ENCODE data around the gene HGS. TPM values are rescaled to one million over a fixed set of nuclear protein-coding genes. Genes with fewer than 3 reads are reported as not detected.

The HGS gene
- total and polyA plus RNA-seq, 2 of the 8 experiments (the other 6 are each of a cell fraction or from before 2014, with no cell fraction given), result 80.8 to 99.7 TPM

- TF ChIP-seq CBX5 (IDR thresholded peaks at IDR 0.05; ENCODE audit: low read depth, low read length) (no peak), HDAC6 (IDR thresholded peaks at IDR 0.05; ENCODE audit: low read depth, low read length) (no peak), CHD1 (IDR thresholded peaks at IDR 0.05; ENCODE audit: low read depth, low read length) (no peak), CTBP2 (IDR thresholded peaks at IDR 0.05; ENCODE audit: borderline replicate concordance, insufficient read depth, insufficient read length, low read length) (no peak), ATF3 (IDR thresholded peaks at IDR 0.05; ENCODE audit: insufficient read depth, low read depth, low read length) (no peak), ASH2L (IDR thresholded peaks at IDR 0.05; ENCODE audit: low read length) (no peak), USF2 (IDR thresholded peaks at IDR 0.05; ENCODE audit: low read length) (no peak)
- TF ChIP-seq, protein P1, sequence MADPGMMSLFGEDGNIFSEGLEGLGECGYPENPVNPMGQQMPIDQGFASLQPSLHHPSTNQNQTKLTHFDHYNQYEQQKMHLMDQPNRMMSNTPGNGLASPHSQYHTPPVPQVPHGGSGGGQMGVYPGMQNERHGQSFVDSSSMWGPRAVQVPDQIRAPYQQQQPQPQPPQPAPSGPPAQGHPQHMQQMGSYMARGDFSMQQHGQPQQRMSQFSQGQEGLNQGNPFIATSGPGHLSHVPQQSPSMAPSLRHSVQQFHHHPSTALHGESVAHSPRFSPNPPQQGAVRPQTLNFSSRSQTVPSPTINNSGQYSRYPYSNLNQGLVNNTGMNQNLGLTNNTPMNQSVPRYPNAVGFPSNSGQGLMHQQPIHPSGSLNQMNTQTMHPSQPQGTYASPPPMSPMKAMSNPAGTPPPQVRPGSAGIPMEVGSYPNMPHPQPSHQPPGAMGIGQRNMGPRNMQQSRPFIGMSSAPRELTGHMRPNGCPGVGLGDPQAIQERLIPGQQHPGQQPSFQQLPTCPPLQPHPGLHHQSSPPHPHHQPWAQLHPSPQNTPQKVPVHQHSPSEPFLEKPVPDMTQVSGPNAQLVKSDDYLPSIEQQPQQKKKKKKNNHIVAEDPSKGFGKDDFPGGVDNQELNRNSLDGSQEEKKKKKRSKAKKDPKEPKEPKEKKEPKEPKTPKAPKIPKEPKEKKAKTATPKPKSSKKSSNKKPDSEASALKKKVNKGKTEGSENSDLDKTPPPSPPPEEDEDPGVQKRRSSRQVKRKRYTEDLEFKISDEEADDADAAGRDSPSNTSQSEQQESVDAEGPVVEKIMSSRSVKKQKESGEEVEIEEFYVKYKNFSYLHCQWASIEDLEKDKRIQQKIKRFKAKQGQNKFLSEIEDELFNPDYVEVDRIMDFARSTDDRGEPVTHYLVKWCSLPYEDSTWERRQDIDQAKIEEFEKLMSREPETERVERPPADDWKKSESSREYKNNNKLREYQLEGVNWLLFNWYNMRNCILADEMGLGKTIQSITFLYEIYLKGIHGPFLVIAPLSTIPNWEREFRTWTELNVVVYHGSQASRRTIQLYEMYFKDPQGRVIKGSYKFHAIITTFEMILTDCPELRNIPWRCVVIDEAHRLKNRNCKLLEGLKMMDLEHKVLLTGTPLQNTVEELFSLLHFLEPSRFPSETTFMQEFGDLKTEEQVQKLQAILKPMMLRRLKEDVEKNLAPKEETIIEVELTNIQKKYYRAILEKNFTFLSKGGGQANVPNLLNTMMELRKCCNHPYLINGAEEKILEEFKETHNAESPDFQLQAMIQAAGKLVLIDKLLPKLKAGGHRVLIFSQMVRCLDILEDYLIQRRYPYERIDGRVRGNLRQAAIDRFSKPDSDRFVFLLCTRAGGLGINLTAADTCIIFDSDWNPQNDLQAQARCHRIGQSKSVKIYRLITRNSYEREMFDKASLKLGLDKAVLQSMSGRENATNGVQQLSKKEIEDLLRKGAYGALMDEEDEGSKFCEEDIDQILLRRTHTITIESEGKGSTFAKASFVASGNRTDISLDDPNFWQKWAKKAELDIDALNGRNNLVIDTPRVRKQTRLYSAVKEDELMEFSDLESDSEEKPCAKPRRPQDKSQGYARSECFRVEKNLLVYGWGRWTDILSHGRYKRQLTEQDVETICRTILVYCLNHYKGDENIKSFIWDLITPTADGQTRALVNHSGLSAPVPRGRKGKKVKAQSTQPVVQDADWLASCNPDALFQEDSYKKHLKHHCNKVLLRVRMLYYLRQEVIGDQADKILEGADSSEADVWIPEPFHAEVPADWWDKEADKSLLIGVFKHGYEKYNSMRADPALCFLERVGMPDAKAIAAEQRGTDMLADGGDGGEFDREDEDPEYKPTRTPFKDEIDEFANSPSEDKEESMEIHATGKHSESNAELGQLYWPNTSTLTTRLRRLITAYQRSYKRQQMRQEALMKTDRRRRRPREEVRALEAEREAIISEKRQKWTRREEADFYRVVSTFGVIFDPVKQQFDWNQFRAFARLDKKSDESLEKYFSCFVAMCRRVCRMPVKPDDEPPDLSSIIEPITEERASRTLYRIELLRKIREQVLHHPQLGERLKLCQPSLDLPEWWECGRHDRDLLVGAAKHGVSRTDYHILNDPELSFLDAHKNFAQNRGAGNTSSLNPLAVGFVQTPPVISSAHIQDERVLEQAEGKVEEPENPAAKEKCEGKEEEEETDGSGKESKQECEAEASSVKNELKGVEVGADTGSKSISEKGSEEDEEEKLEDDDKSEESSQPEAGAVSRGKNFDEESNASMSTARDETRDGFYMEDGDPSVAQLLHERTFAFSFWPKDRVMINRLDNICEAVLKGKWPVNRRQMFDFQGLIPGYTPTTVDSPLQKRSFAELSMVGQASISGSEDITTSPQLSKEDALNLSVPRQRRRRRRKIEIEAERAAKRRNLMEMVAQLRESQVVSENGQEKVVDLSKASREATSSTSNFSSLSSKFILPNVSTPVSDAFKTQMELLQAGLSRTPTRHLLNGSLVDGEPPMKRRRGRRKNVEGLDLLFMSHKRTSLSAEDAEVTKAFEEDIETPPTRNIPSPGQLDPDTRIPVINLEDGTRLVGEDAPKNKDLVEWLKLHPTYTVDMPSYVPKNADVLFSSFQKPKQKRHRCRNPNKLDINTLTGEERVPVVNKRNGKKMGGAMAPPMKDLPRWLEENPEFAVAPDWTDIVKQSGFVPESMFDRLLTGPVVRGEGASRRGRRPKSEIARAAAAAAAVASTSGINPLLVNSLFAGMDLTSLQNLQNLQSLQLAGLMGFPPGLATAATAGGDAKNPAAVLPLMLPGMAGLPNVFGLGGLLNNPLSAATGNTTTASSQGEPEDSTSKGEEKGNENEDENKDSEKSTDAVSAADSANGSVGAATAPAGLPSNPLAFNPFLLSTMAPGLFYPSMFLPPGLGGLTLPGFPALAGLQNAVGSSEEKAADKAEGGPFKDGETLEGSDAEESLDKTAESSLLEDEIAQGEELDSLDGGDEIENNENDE (IDR thresholded peaks at IDR 0.05; ENCODE audit: insufficient replicate concordance, low read length), result no peak
These were observed 47.1 kb upstream of the HGS start, which contains the start of the genes NPLOC4 and TSPAN10 (continued) for GRCh38 chr17:81636505-81637288.

All from H1 (cell line).